Measurements from ENCODE around the gene PANK4.

Gene PANK4

DNA sequence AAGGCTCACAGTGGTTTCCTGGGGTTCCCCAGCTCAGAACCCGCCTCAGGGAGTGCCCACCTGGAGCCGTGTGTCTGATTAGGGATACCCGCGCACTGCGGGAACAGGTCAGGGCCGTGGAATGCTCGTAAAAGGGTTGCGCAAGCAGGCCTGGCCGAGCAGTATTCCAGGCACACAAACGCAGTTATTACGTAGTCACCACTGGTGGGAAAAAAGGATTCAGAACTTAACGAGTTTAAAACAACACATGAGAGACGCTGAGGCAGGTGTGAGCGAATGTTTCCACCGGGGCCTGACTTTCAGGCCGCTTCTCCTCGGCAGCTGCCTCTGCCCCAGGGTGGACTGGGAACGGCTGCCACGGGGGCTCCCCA, 32.1 kb downstream of the PANK4 start:
- no peak for DNase-seq (ENCODE audit: low spot score)
- no peak overlapping the region for H3K27ac ChIP-seq
- no peak for TF ChIP-seq CTCF (IDR thresholded peaks at IDR 0.05)

DNA sequence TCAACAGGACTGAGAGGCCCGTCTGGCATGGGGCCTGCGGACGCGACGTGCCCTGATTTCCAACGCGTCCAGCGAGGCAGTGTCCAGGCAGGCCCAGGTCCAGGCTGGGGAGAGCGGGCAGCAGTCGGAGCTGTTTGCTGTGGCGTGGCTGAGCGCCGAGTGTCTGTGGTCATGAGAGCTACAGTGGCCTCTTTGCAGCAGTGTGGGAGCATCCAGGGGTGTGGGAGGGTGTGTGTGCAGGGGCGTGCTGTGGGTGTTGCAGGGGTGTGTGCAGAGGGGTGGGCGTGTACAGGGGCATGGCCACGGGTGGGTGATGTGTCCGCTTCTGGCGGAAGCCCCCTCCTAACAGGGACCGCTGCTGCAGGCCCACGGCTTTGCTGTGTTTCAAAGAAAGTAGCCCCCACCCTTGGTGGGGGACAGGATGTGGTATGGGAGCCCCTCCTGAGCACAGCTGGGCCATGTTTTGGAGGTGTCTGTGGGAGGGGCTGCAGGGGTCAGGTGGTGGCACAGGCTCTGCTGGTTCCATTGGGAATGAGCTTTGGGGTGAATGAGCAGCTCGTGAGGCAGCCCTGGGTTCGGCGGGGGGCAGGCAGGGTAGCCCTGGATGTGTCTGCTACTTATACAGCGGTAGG, 32.6 kb downstream of the PANK4 start:
- TF ChIP-seq CTCF (IDR thresholded peaks at IDR 0.05): no peak
- DNase-seq (ENCODE audit: low spot score): no peak
- Histone ChIP-seq H3K27ac (no peak overlapping the region), H3K4me3 (no peak overlapping the region)

More for the DNA sequence above, 32.1 kb downstream of the PANK4 start:
- no peak overlapping the region for H3K4me3 ChIP-seq

DNA sequence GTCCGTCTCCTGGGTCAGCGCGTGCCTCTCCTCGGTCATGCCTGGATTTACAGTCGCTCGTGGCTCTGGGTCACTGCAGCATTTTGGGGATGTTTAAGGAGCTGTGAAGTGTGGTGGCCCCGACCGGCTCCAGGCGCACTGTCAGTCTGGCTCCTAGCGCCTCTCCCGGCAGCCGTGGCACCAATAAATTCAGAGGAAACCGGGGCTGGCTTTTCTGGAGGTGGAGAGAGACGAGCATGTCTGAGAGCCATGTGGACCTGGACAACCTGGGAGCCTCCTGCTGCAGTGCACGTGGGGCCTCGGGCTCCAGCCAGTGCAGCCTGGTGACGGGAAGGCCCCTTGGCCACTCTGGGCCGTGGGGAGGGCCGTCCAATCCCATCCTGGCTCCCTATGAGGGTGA, 33.2 kb downstream of the PANK4 start:
- Histone ChIP-seq H3K4me3 (no peak overlapping the region), H3K27ac (no peak overlapping the region)
- no peak for DNase-seq (ENCODE audit: low spot score)
- TF ChIP-seq CTCF (IDR thresholded peaks at IDR 0.05): no peak

- H3K4me3 ChIP-seq: no peak overlapping the region
- TF ChIP-seq CTCF (IDR thresholded peaks at IDR 0.05): no peak
- DNase-seq (ENCODE audit: low spot score): no peak
- no peak overlapping the region for H3K27ac ChIP-seq
These were observed 34.3 kb downstream of the PANK4 start for GRCh38 chr1:2492091-2492490.

DNA sequence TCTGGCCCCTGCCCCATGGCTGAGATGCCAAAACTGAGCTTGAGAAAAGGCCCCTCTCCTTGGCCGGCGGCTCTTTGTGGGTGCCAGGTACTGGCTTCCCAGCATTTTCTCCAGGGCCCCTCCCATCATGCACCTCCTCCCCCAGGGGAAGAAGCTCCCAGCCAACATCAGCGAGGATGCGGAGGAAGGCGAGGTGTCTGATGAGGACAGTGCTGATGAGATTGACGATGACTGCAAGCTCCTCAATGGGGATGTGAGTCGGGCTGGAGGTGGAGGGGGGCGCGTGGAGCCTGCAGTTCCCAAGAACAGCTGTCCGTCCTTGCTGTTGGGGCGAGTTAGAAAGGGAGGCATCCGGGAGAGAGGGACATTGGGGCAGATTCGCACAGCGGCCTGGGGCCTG, 36.8 kb downstream of the PANK4 start:
- H3K27ac ChIP-seq: no peak overlapping the region
- no peak overlapping the region for H3K4me3 ChIP-seq
- TF ChIP-seq CTCF (IDR thresholded peaks at IDR 0.05): no peak
- no peak for DNase-seq (ENCODE audit: low spot score)

DNA sequence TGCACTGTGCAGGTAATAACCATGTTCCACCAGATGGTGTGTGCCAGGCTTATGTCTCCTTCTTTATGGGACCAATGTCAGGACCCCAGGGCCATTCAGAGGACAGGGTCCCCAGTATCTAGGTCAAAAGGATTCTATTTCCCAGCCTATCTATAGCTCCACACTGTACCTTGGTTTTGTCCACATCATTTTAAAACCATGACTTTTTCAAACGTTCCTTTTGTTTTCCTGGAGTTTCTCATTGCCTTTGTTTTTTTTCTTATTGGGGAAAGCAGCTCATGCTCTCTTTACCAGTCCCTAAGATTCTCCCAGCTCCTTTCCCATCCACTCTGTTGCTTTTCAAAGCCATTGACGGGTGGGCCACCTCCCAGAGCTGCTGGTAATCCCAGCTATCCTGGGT, 37.7 kb downstream of the PANK4 start:
- no peak overlapping the region for H3K27ac ChIP-seq
- TF ChIP-seq CTCF (IDR thresholded peaks at IDR 0.05): no peak
- DNase-seq (ENCODE audit: low spot score): no peak
- H3K4me3 ChIP-seq: no peak overlapping the region

DNA sequence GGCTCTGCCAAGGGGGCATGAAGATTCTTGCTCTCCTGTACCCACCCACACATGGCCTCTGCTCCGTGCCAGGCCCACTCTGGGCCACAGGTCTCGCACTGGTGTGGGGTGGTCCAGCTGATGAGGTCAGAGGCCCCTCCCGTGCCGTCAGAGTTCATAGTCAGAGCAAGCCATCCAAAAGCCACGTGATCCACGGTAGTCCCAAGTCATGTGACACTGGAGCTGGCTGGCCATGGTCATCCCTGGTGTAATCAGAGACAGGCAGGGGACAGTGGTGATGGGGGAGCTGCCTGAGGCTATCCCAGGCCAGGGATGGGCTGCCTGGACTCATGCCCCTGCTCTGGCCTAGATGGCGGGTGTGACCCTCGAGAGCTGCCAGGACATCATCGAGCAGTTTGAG, 39.8 kb downstream of the PANK4 start:
- Histone ChIP-seq H3K4me3 (no peak overlapping the region), H3K27ac (no peak overlapping the region)
- no peak for DNase-seq (ENCODE audit: low spot score)
- no peak for TF ChIP-seq CTCF (IDR thresholded peaks at IDR 0.05)

Data from coronary artery (tissue), 2 donors.